Mesenchymal stem cell (in vitro differentiated cells and primary cell): ENCODE results near the gene USP54.

Experiments used
- DNase-seq: peaks from one replicate; pipeline ENCODE4 v3.0.0-alpha.2; 2013
- H2AFZ ChIP-seq: one replicate; pipeline ENCODE4 v1.6.1; 2013; ENCODE audit warnings: low read depth, mild to moderate bottlenecking, control low read depth, inconsistent platforms, low read length, moderate library complexity
- H2AK5ac ChIP-seq: 2 replicates; pipeline ENCODE4 v1.6.1; 2013; ENCODE audit warnings: low read length, moderate library complexity, mild to moderate bottlenecking, inconsistent platforms; ENCODE audit not compliant: severe bottlenecking
- H2BK120ac ChIP-seq: one replicate; pipeline ENCODE4 v1.6.1; 2013; ENCODE audit warnings: low read depth, mild to moderate bottlenecking, inconsistent platforms, low read length, moderate library complexity
- H2BK12ac ChIP-seq, 2 experiments: one replicate each; pipeline ENCODE4 v1.6.1; 2013; ENCODE audit warnings: inconsistent platforms in 2 of 2, low read length in 2 of 2, mild to moderate bottlenecking in 2 of 2, moderate library complexity in 2 of 2, control low read depth in 1 of 2
- H2BK15ac ChIP-seq: one replicate; pipeline ENCODE4 v1.6.1; 2013; ENCODE audit warnings: mild to moderate bottlenecking, low read depth, inconsistent platforms; ENCODE audit not compliant: poor library complexity, severe bottlenecking
- H2BK5ac ChIP-seq: 2 replicates; pipeline ENCODE4 v1.6.1; 2013; ENCODE audit warnings: low read depth, mild to moderate bottlenecking, low read length, control low read depth, inconsistent platforms; ENCODE audit not compliant: poor library complexity, severe bottlenecking
- H3K14ac ChIP-seq, 2 experiments: one replicate each; pipeline ENCODE4 v1.6.1; 2013; ENCODE audit warnings: inconsistent platforms in 2 of 2, low read length in 2 of 2, control low read depth in 1 of 2, mild to moderate bottlenecking in 1 of 2, moderate library complexity in 1 of 2
- H3K18ac ChIP-seq, 2 experiments: one replicate each; pipeline ENCODE4 v1.6.1; 2013; ENCODE audit warnings: inconsistent platforms in 2 of 2, low read length in 2 of 2, control low read depth in 1 of 2, low read depth in 1 of 2, mild to moderate bottlenecking in 1 of 2
- H3K23ac ChIP-seq, 2 experiments: one replicate each; pipeline ENCODE4 v1.6.1; 2013; ENCODE audit warnings: inconsistent platforms in 2 of 2, low read length in 2 of 2, mild to moderate bottlenecking in 2 of 2, moderate library complexity in 2 of 2, control low read depth in 1 of 2
- H3K27ac ChIP-seq: 2 replicates; pipeline ENCODE4 v1.5.1; 2013; ENCODE audit warnings: mild to moderate bottlenecking, moderate library complexity, low read length, control low read depth, inconsistent platforms; ENCODE audit not compliant: poor library complexity, severe bottlenecking
- H3K27me3 ChIP-seq, 2 experiments: 2 replicates each; pipeline versions ENCODE4 v1.6.1 to v1.7.0; 2013; ENCODE audit warnings: low read length in 2 of 2, mild to moderate bottlenecking in 2 of 2, moderate library complexity in 2 of 2, control low read depth in 1 of 2, inconsistent platforms in 1 of 2; ENCODE audit not compliant: control insufficient read depth in 1 of 2, insufficient read depth in 1 of 2
- H3K36me3 ChIP-seq, 2 experiments: 2 replicates each; pipeline versions ENCODE4 v1.6.1 to v1.7.0; 2013; ENCODE audit warnings: low read length in 2 of 2, control low read depth in 1 of 2, inconsistent platforms in 1 of 2, low read depth in 1 of 2, mild to moderate bottlenecking in 1 of 2; ENCODE audit not compliant: insufficient read depth in 2 of 2, control insufficient read depth in 1 of 2
- H3K4ac ChIP-seq, 2 experiments: one replicate each; pipeline ENCODE4 v1.6.1; 2013; ENCODE audit warnings: inconsistent platforms in 2 of 2, low read length in 2 of 2, mild to moderate bottlenecking in 2 of 2, moderate library complexity in 2 of 2, control low read depth in 1 of 2, low read depth in 1 of 2
- H3K4me1 ChIP-seq: 2 replicates; pipeline ENCODE4 v1.6.1; 2013; ENCODE audit warnings: low read depth, low read length, control low read depth; ENCODE audit not compliant: control insufficient read depth, insufficient read depth
- H3K4me2 ChIP-seq: 2 replicates; pipeline ENCODE4 v1.6.1; 2013; ENCODE audit warnings: low read length, mild to moderate bottlenecking, inconsistent platforms; ENCODE audit not compliant: poor library complexity, severe bottlenecking
- H3K4me3 ChIP-seq, 2 experiments: 2 replicates each; pipeline versions ENCODE4 v1.5.1 to v1.7.0; 2013; ENCODE audit warnings: low read length in 2 of 2, mild to moderate bottlenecking in 2 of 2, control low read depth in 1 of 2, low read depth in 1 of 2; ENCODE audit not compliant: insufficient read depth in 1 of 2
- H3K79me1 ChIP-seq: replicated peaks from 2 replicates; pipeline ENCODE4 v1.6.1; 2013; ENCODE audit warnings: mild to moderate bottlenecking, control low read depth, low read length, inconsistent platforms; ENCODE audit not compliant: poor library complexity, severe bottlenecking
- H3K9ac ChIP-seq: 2 replicates; pipeline ENCODE4 v1.7.0; 2013; ENCODE audit warnings: mild to moderate bottlenecking, low read length, moderate library complexity
- H3K9me3 ChIP-seq: 2 replicates; pipeline ENCODE4 v1.7.0; 2013; ENCODE audit warnings: mild to moderate bottlenecking, low read length; ENCODE audit not compliant: control insufficient read depth
- H4K8ac ChIP-seq: one replicate; pipeline ENCODE4 v1.6.1; 2013; ENCODE audit warnings: inconsistent platforms, mild to moderate bottlenecking, low read length, moderate library complexity
- H4K91ac ChIP-seq: one replicate; pipeline ENCODE4 v1.6.1; 2013; ENCODE audit warnings: mild to moderate bottlenecking, low read length, inconsistent platforms
- WGBS: methylation state at CpG from one replicate; pipeline ENCODE4 v1.1.7; 2013; ENCODE audit warnings: mixed read lengths; 5-methylcytosine and 5-hydroxymethylcytosine counted together

Gene USP54

GRCh38 chr10:73480158-73480557 lies 111.0 kb downstream of the USP54 start:
- Histone ChIP-seq H4K8ac (no peak overlapping the region), H3K18ac (no peak overlapping the region), H3K27me3 (no peaks in the 10 kb centered on the region), H3K9me3 (no peaks in the 10 kb centered on the region), H4K91ac (no peak overlapping the region), H2AK5ac (no peak overlapping the region), H2BK5ac (no peak overlapping the region), H3K9ac (no peak overlapping the region), H3K79me1 (peaks cover 6% of the 10 kb centered on the region), H2AFZ (no peak overlapping the region), H2BK120ac (no peak overlapping the region), H2BK15ac (no peak overlapping the region), H3K14ac (no peak overlapping the region), H3K36me3 (peaks cover 12 to 52% of the 10 kb centered on the region in 2 experiments), H3K4me2 (no peak overlapping the region), H2BK12ac (no peak overlapping the region), H3K4me1 (peaks cover 3% of the 10 kb centered on the region), H3K27ac (peak overlapping the region; percentile 53), H3K4me3 (no peak overlapping the region), H3K23ac (no peak overlapping the region), H3K4ac (no peak overlapping the region)
- WGBS = 64% methylated on average over 7 of the region's 7 CpGs
- DNase-seq = peak; percentile 41

GRCh38 chr10:73478636-73479035 lies 112.5 kb downstream of the USP54 start:
- no peak for DNase-seq
- H4K91ac ChIP-seq = no peak overlapping the region
- H3K36me3 ChIP-seq = peaks cover 15 to 67% of the 10 kb centered on the region in 2 experiments
- H3K23ac ChIP-seq = no peak overlapping the region
- H3K4me3 ChIP-seq = no peak overlapping the region
- H3K79me1 ChIP-seq = peaks cover 4% of the 10 kb centered on the region
- 100% methylated on average over 1 of the region's 3 CpGs for whole genome bisulfite sequencing
- no peak overlapping the region for H3K27ac ChIP-seq
- H2AK5ac ChIP-seq = no peak overlapping the region
- no peaks in the 10 kb centered on the region for H3K27me3 ChIP-seq
- H3K9me3 ChIP-seq = no peaks in the 10 kb centered on the region
- H2BK5ac ChIP-seq = no peak overlapping the region
- H3K9ac ChIP-seq = no peak overlapping the region
- no peak overlapping the region for H2AFZ ChIP-seq
- H3K14ac ChIP-seq = no peak overlapping the region
- no peak overlapping the region for H3K18ac ChIP-seq
- H4K8ac ChIP-seq = no peak overlapping the region
- no peak overlapping the region for H3K4ac ChIP-seq
- no peak overlapping the region for H2BK120ac ChIP-seq
- no peak overlapping the region for H2BK12ac ChIP-seq
- H3K4me2 ChIP-seq = no peak overlapping the region
- H2BK15ac ChIP-seq = no peak overlapping the region
- peaks cover 3% of the 10 kb centered on the region for H3K4me1 ChIP-seq

DNA sequence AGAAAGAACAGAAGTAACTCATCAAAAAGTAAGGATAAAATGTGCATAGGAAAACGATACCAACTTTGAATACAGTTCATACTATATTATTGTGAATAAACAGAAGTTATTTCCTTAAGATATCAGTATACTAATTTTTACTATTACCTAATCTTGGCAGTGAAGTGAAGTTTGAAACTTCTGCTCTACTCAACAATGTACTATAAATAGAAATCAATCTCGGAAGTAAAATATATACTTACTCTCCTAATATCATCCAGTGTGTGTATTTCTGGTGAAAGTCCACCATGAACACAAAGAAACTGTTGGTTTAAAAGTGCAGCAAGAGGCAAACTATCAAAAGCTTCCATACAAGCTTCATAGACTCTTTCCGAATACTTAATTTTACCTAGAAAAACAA lies 119.9 kb downstream of the USP54 start:
- Histone ChIP-seq H2BK15ac (no peak overlapping the region), H3K27ac (no peak overlapping the region), H4K8ac (no peak overlapping the region), H3K4me1 (no peaks in the 10 kb centered on the region), H3K14ac (no peak overlapping the region), H3K18ac (no peak overlapping the region), H2BK5ac (no peak overlapping the region), H3K36me3 (peaks cover 16 to 99% of the 10 kb centered on the region in 2 experiments), H3K9ac (no peak overlapping the region), H2AFZ (no peak overlapping the region), H2AK5ac (no peak overlapping the region), H3K79me1 (peaks cover 4% of the 10 kb centered on the region), H2BK120ac (no peak overlapping the region), H3K9me3 (no peaks in the 10 kb centered on the region), H3K27me3 (no peaks in the 10 kb centered on the region), H2BK12ac (no peak overlapping the region), H3K4me3 (no peak overlapping the region), H3K23ac (no peak overlapping the region), H3K4me2 (no peak overlapping the region), H3K4ac (no peak overlapping the region), H4K91ac (no peak overlapping the region)
- 100% methylated on average over 1 of the region's 3 CpGs for WGBS
- DNase-seq = no peak

DNA sequence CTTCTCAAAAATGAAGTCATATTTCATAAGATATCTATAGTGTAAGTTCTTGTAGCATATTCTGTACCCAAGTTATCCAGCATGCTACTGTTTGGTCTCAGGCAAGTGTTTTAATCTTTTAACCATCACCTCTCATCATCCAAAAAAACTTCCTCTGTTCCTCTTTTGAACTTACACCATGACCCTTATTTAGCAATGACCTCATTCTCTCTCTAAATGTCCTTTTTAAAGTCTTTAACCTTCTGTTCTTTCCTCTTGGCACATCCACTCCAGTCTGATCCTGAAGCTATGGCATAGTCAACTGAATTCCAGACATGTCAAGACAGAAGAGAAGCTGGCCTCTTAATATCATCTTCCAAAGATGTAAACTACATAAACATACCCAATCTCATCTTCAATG lies 121.6 kb downstream of the USP54 start:
- Histone ChIP-seq H3K23ac (no peak overlapping the region), H3K27me3 (no peaks in the 10 kb centered on the region), H2BK5ac (no peak overlapping the region), H2AFZ (no peak overlapping the region), H3K4me3 (no peak overlapping the region), H3K9me3 (no peaks in the 10 kb centered on the region), H3K4me1 (no peaks in the 10 kb centered on the region), H4K8ac (no peak overlapping the region), H3K9ac (no peak overlapping the region), H2AK5ac (no peak overlapping the region), H3K18ac (no peak overlapping the region), H3K36me3 (peaks cover 16 to 98% of the 10 kb centered on the region in 2 experiments), H2BK12ac (no peak overlapping the region), H3K79me1 (peaks cover 5% of the 10 kb centered on the region), H2BK15ac (no peak overlapping the region), H3K4me2 (no peak overlapping the region), H3K27ac (no peak overlapping the region), H3K4ac (no peak overlapping the region), H2BK120ac (no peak overlapping the region), H4K91ac (no peak overlapping the region), H3K14ac (no peak overlapping the region)
- no peak for DNase-seq
